A549 (cell line): Measurements from ENCODE around the gene THUMPD2. TPM values are rescaled to one million over a fixed set of nuclear protein-coding genes. Genes with fewer than 3 reads are reported as not detected.

ENCODE experiments used
- ATAC-seq, 2 experiments: fragments of 200-7000 bp in 1 of 2; fragments of >200 bp in 1 of 2; cut with Nextera tagmentation in 1 of 2; cut with Tn5 transposase in 1 of 2; 3 replicates each; pipeline versions ENCODE4 v1.8.0 to v1.9.1; 2018 to 2020; ENCODE audit warnings: mild to moderate bottlenecking in 1 of 2, moderate library complexity in 1 of 2
- CTCF ChIA-PET: fragments of 300-600 bp; sonication (Branson Sonifier 250); formaldehyde crosslinking; extraction: SDS; loops from one replicate; lab custom pipeline; 2021; ENCODE audit warnings: antibody characterized with exemption, inconsistent platforms; lab: Yijun Ruan, JAX
- POLR2A ChIA-PET: fragments of 350-600 bp; formaldehyde crosslinking; extraction: SDS; loops from one replicate; lab custom pipeline; 2021; ENCODE audit warnings: antibody characterized with exemption, inconsistent platforms; lab: Yijun Ruan, JAX
- DNase-seq, 2 experiments: peaks; one replicate each; pipeline versions ENCODE4 v3.0.0 to v3.0.0-alpha.2; 2011 to 2016; ENCODE audit warnings: low read depth in 1 of 2, low spot score in 1 of 2
- FAIRE-seq: peaks from 2 replicates; lab custom pipeline; 2011; peaks lifted over from hg19 to GRCh38; lab: Jason Lieb, UNC
- H3K27ac ChIP-seq, 2 experiments: fragments of >200 bp; sonication (Bioruptor Twin); formaldehyde crosslinking; 3 replicates each; pipeline ENCODE4 v1.5.1; 2016 to 2017
- H3K4me1 ChIP-seq: fragments of >200 bp; sonication (Bioruptor Twin); formaldehyde crosslinking; 3 replicates; pipeline ENCODE4 v1.6.1; 2016
- H3K4me2 ChIP-seq: fragments of >200 bp; sonication (Bioruptor Twin); formaldehyde crosslinking; 3 replicates; pipeline ENCODE4 v1.6.1; 2016
- H3K4me3 ChIP-seq: fragments of >200 bp; sonication (Bioruptor Twin); formaldehyde crosslinking; 3 replicates; pipeline ENCODE4 v1.5.1; 2016
- H3K9me3 ChIP-seq: fragments of >200 bp; sonication (Bioruptor Twin); formaldehyde crosslinking; 3 replicates; pipeline ENCODE4 v1.6.1; 2016
- ATOH8 ChIP-seq: fragments of 250-450 bp; sonication (Bioruptor Pico); IDR thresholded peaks from 2 replicates; pipeline ENCODE4 v1.5.0; 2020; ENCODE audit warnings: low read depth, mild to moderate bottlenecking, moderate library complexity
- CBX8 ChIP-seq: fragments of 200-600 bp; sonication (generic); IDR thresholded peaks from 2 replicates; pipeline ENCODE4 v1.6.1; 2016
- EHF ChIP-seq: fragments of 250-450 bp; sonication (Bioruptor Pico); IDR thresholded peaks from 2 replicates; pipeline ENCODE4 v1.5.0; 2020; ENCODE audit warnings: mild to moderate bottlenecking
- EHMT2 ChIP-seq: fragments of 200-600 bp; sonication (generic); IDR thresholded peaks from 2 replicates; pipeline ENCODE4 v1.6.1; 2016; ENCODE audit warnings: antibody characterized with exemption, low read depth, mild to moderate bottlenecking, moderate library complexity
- FOSL2 ChIP-seq, 2 experiments: fragments of 450-650 bp in 1 of 2; fragments of >200 bp in 1 of 2; sonication (Bioruptor Twin) in 1 of 2; formaldehyde crosslinking; IDR thresholded peaks; 2 replicates each; pipeline versions ENCODE4 v1.5.0 to v1.6.1; 2016 to 2020; ENCODE audit warnings: mild to moderate bottlenecking in 1 of 2, moderate library complexity in 1 of 2
- FOXS1 ChIP-seq: fragments of 250-450 bp; sonication (Bioruptor Pico); IDR thresholded peaks from 2 replicates; pipeline ENCODE4 v1.5.0; 2020; ENCODE audit warnings: mild to moderate bottlenecking, moderate library complexity
- GATA3 ChIP-seq: IDR thresholded peaks from 2 replicates; pipeline ENCODE4 v1.6.1; 2012; ENCODE audit warnings: borderline replicate concordance
- HDAC2 ChIP-seq: fragments of 200-600 bp; sonication (generic); IDR thresholded peaks from 2 replicates; pipeline ENCODE4 v1.6.1; 2016
- HOXB5 ChIP-seq: fragments of 250-450 bp; sonication (Bioruptor Pico); IDR thresholded peaks from 2 replicates; pipeline ENCODE4 v1.5.0; 2020; ENCODE audit warnings: mild to moderate bottlenecking, moderate library complexity
- JUNB ChIP-seq: fragments of >200 bp; sonication (Bioruptor Twin); formaldehyde crosslinking; IDR thresholded peaks from 2 replicates; pipeline ENCODE4 v1.6.1; 2016
- KDM5A ChIP-seq: fragments of 200-600 bp; sonication (generic); IDR thresholded peaks from 2 replicates; pipeline ENCODE4 v1.6.1; 2016; ENCODE audit warnings: antibody characterized with exemption, mild to moderate bottlenecking
- MAFK ChIP-seq: fragments of 450-650 bp; IDR thresholded peaks from 2 replicates; pipeline ENCODE4 v1.6.1; 2014; ENCODE audit not compliant: partially characterized antibody
- MYC ChIP-seq: IDR thresholded peaks from 2 replicates; pipeline ENCODE4 v1.6.1; 2012; ENCODE audit warnings: mild to moderate bottlenecking, inconsistent platforms, low read length, improper control_type of control experiment, borderline replicate concordance
- NFE2L2 ChIP-seq: fragments of 150-350 bp; conservative IDR thresholded peaks from 2 replicates; pipeline ENCODE4 v1.6.1; 2014; ENCODE audit warnings: low read length
- NPAS2 ChIP-seq: fragments of 250-450 bp; sonication (Bioruptor Pico); IDR thresholded peaks from 2 replicates; pipeline ENCODE4 v1.8.0; 2022; ENCODE audit warnings: mild to moderate bottlenecking, moderate library complexity, borderline replicate concordance
- NR3C1 ChIP-seq: fragments of >200 bp; sonication (Bioruptor Twin); formaldehyde crosslinking; IDR thresholded peaks from 3 replicates; pipeline ENCODE4 v1.6.1; 2017
- PBX3 ChIP-seq: IDR thresholded peaks from 2 replicates; pipeline ENCODE4 v1.6.1; 2012
- PHF8 ChIP-seq: fragments of 200-600 bp; sonication (generic); IDR thresholded peaks from 2 replicates; pipeline ENCODE4 v1.6.1; 2016; ENCODE audit warnings: low read depth, mild to moderate bottlenecking, antibody characterized with exemption, moderate library complexity, borderline replicate concordance
- POLR2A ChIP-seq: IDR thresholded peaks from 2 replicates; pipeline ENCODE4 v1.6.1; 2012; ENCODE audit warnings: mild to moderate bottlenecking, low read length
- RNF2 ChIP-seq: fragments of 200-600 bp; sonication (generic); IDR thresholded peaks from 2 replicates; pipeline ENCODE4 v1.6.1; 2016; ENCODE audit warnings: low read depth, mild to moderate bottlenecking, antibody characterized with exemption, moderate library complexity, borderline replicate concordance
- SREBF2 ChIP-seq: fragments of 450-650 bp; IDR thresholded peaks from 2 replicates; pipeline ENCODE4 v1.6.1; 2014; ENCODE audit warnings: mild to moderate bottlenecking, moderate library complexity
- ZFP36 ChIP-seq: fragments of 450-650 bp; IDR thresholded peaks from 2 replicates; pipeline ENCODE4 v1.6.1; 2014; ENCODE audit warnings: borderline replicate concordance; ENCODE audit not compliant: partially characterized antibody
- WGBS: methylation state at CpG from one replicate; pipeline ENCODE4 v1.1.6; 2017; ENCODE audit errors: missing lambda C conversion rate; 5-methylcytosine and 5-hydroxymethylcytosine counted together
- polyA plus RNA-seq, 4 experiments: library from polyadenylated mRNA; depleted of rRNA in 3 of 4; stranded (reverse); fragments of >200 nt; fragmentation: RNase III in 1 of 4; extraction: RNeasy Plus Mini Kit Qiagen cat#74134 plus additional on column Dnase treatment in 1 of 4; gene quantifications; 2 replicates in 3 of 4; 3 replicates in 1 of 4; pipeline ENCODE4 v1.2.3, GENCODE V29; 2011 to 2017
- TF ChIP-seq, protein P1 (sequence below): fragments of 250-450 bp; sonication (Bioruptor Pico); IDR thresholded peaks from 2 replicates; pipeline ENCODE4 v1.5.0; 2021; ENCODE audit warnings: mild to moderate bottlenecking, moderate library complexity, borderline replicate concordance
- TF ChIP-seq, protein P2 (sequence below): fragments of >200 bp; sonication (Bioruptor Twin); formaldehyde crosslinking; IDR thresholded peaks from 3 replicates; pipeline ENCODE4 v1.5.1; 2016
- TF ChIP-seq, protein P3 (sequence below): fragments of >200 bp; sonication (Bioruptor Twin); formaldehyde crosslinking; IDR thresholded peaks from 3 replicates; pipeline ENCODE4 v1.6.1; 2016

Gene THUMPD2
- polyA plus RNA-seq, 2 of the 4 experiments (the other 2 are of a cell fraction) = 13.8 to 25.3 TPM

GRCh38 chr2:39710807-39711206, 68.3 kb downstream of the THUMPD2 start:
- ChIA-PET POLR2A (no interaction called here), CTCF (interaction anchor here (1.0 to 2.0 kb wide), 4 partner anchors 9 to 117 kb away, joined by 3 to 7 read pairs (median 4); no protein-coding TSS in a partner anchor)
- Histone ChIP-seq H3K4me2 (no peak overlapping the region), H3K4me1 (no peaks in the 10 kb centered on the region), H3K27ac (no peak overlapping the region), H3K9me3 (no peaks in the 10 kb centered on the region), H3K4me3 (no peak overlapping the region)
- 10% methylated on average over 3 of the region's 3 CpGs for WGBS
- no peak for TF ChIP-seq POLR2A
- no peak for TF ChIP-seq GATA3
- TF ChIP-seq FOXS1 (CRISPR knock-in tag) = no peak
- TF ChIP-seq HOXB5 (CRISPR knock-in tag) = no peak
- TF ChIP-seq PBX3 = no peak
- no peak for TF ChIP-seq PHF8
- ATAC-seq = no peak
- FAIRE-seq = no peak
- no peak for DNase-seq

DNA sequence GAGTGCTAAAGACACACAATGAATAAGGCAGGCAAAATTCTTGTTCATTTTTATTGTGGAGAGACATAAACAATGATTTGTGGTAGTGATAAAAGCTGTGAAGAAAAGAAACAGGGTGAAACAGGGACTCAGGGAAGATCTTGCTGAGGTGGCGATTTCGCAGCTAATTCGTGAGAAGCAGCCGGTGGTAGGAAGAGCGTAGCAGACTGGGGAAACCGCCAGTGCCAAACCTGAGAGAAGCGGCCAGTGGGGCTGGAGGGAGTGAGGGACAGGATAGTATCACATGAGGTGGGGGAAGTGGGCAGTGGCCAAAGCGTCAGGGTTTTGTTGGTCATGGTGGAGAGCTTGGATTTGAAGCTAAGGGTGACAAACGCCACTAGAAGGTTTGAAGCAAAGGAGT, 71.1 kb downstream of the THUMPD2 start:
- 85% methylated on average over 9 of the region's 9 CpGs for WGBS
- DNase-seq = no peak
- H3K4me2 ChIP-seq = no peak overlapping the region
- no peaks in the 10 kb centered on the region for H3K9me3 ChIP-seq
- ChIA-PET CTCF (interaction anchor here (1.3 to 2.4 kb wide), 2 partner anchors 11 to 19 kb away, joined by 4 to 16 read pairs; no protein-coding TSS in a partner anchor), POLR2A (no interaction called here)
- no peaks in the 10 kb centered on the region for H3K4me1 ChIP-seq
- H3K4me3 ChIP-seq = no peak overlapping the region
- no peak for TF ChIP-seq ATOH8 (CRISPR knock-in tag)
- peak; percentile 89 for TF ChIP-seq MAFK
- TF ChIP-seq, all 56 proteins: peak for 1
- FAIRE-seq = no peak
- no peak overlapping the region for H3K27ac ChIP-seq
- no peak for ATAC-seq

DNA sequence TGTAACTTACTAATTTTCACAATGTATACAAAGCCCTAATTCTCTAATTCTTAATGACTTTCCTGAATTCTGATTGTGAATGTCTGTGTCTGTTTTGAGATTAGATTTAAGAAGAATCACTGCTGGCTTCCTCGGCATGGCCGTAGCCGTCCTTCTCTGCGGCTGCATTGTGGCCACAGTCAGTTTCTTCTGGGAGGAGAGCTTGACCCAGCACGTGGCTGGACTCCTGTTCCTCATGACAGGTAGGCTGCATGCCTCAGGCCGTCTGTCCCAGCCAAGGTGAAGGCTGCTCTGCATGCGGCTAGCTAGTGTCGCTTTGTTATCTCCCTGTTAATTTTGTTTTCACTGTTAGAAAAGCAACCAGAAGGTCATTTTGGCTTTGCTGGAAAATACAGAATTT, 72.1 kb downstream of the THUMPD2 start:
- FAIRE-seq = no peak
- POLR2A ChIA-PET = no interaction called here

GRCh38 chr2:39706312-39706711, 72.7 kb downstream of the THUMPD2 start:
- CTCF ChIA-PET = interaction anchor here (1.2 to 2.4 kb wide), 2 partner anchors 9 to 11 kb away, joined by 3 to 16 read pairs; no protein-coding TSS in a partner anchor
- peaks cover 11% of the 10 kb centered on the region; the same call in 2 of the 3 replicates for H3K9me3 ChIP-seq
- FAIRE-seq = no peak
- WGBS = 88% methylated on average over 1 of the region's 1 CpG
- no peak for TF ChIP-seq FOXS1 (CRISPR knock-in tag)
- no peak for TF ChIP-seq KDM5A
- TF ChIP-seq NPAS2 (CRISPR knock-in tag) = no peak
- TF ChIP-seq EHF = no peak
- TF ChIP-seq ZFP36 = no peak
- no peak for TF ChIP-seq MYC
- no peak for TF ChIP-seq JUNB
- TF ChIP-seq EHMT2 = no peak
- no peak for TF ChIP-seq SREBF2
- TF ChIP-seq FOSL2 (IDR thresholded peaks at IDR 0.05) = no peak
- TF ChIP-seq FOSL2 (CRISPR knock-in tag; IDR thresholded peaks at IDR 0.05) = no peak
- TF ChIP-seq, protein P1, sequence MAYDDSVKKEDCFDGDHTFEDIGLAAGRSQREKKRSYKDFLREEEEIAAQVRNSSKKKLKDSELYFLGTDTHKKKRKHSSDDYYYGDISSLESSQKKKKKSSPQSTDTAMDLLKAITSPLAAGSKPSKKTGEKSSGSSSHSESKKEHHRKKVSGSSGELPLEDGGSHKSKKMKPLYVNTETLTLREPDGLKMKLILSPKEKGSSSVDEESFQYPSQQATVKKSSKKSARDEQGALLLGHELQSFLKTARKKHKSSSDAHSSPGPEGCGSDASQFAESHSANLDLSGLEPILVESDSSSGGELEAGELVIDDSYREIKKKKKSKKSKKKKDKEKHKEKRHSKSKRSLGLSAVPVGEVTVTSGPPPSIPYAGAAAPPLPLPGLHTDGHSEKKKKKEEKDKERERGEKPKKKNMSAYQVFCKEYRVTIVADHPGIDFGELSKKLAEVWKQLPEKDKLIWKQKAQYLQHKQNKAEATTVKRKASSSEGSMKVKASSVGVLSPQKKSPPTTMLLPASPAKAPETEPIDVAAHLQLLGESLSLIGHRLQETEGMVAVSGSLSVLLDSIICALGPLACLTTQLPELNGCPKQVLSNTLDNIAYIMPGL (CRISPR knock-in tag) = no peak
- TF ChIP-seq, protein P2, sequence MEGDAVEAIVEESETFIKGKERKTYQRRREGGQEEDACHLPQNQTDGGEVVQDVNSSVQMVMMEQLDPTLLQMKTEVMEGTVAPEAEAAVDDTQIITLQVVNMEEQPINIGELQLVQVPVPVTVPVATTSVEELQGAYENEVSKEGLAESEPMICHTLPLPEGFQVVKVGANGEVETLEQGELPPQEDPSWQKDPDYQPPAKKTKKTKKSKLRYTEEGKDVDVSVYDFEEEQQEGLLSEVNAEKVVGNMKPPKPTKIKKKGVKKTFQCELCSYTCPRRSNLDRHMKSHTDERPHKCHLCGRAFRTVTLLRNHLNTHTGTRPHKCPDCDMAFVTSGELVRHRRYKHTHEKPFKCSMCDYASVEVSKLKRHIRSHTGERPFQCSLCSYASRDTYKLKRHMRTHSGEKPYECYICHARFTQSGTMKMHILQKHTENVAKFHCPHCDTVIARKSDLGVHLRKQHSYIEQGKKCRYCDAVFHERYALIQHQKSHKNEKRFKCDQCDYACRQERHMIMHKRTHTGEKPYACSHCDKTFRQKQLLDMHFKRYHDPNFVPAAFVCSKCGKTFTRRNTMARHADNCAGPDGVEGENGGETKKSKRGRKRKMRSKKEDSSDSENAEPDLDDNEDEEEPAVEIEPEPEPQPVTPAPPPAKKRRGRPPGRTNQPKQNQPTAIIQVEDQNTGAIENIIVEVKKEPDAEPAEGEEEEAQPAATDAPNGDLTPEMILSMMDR = no peak
- TF ChIP-seq CBX8 = no peak
- no peak for TF ChIP-seq PHF8
- TF ChIP-seq, protein P3, sequence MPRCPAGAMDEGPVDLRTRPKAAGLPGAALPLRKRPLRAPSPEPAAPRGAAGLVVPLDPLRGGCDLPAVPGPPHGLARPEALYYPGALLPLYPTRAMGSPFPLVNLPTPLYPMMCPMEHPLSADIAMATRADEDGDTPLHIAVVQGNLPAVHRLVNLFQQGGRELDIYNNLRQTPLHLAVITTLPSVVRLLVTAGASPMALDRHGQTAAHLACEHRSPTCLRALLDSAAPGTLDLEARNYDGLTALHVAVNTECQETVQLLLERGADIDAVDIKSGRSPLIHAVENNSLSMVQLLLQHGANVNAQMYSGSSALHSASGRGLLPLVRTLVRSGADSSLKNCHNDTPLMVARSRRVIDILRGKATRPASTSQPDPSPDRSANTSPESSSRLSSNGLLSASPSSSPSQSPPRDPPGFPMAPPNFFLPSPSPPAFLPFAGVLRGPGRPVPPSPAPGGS = no peak
- no peak for DNase-seq
- POLR2A ChIA-PET = no interaction called here
- no peak overlapping the region for H3K27ac ChIP-seq
- no peak for ATAC-seq
- H3K4me3 ChIP-seq = no peak overlapping the region
- no peak overlapping the region for H3K4me2 ChIP-seq
- H3K4me1 ChIP-seq = no peaks in the 10 kb centered on the region

More for the DNA sequence above, 72.1 kb downstream of the THUMPD2 start:
- ATAC-seq (no peak), DNase-seq (no peak)
- Histone ChIP-seq H3K27ac (no peak overlapping the region), H3K4me1 (no peaks in the 10 kb centered on the region), H3K9me3 (peaks cover 4% of the 10 kb centered on the region; the same call in 1 of the 3 replicates), H3K4me2 (no peak overlapping the region), H3K4me3 (no peak overlapping the region)
- TF ChIP-seq JUNB (no peak), HDAC2 (no peak), NR3C1 (no peak), RNF2 (no peak), NFE2L2 (no peak), FOXS1 (CRISPR knock-in tag) (no peak)
- 77% methylated on average over 8 of the region's 8 CpGs for WGBS
- CTCF ChIA-PET = interaction anchor here (0.8 to 2.4 kb wide), 3 partner anchors 10 to 22 kb away, joined by 3 to 16 read pairs (median 3); no protein-coding TSS in a partner anchor
